Glomerular visceral epithelial cell (primary cell): ENCODE data around the gene OR2W1.

ENCODE experiments used
- DNase-seq: peaks from one replicate; pipeline ENCODE4 v3.0.0-alpha.2; 2016; ENCODE audit errors: extremely low spot score

OR2W1 gene

GRCh38 chr6:28996844-28997510 is 48.0 kb downstream of the OR2W1 start:
- no peak for DNase-seq

DNA sequence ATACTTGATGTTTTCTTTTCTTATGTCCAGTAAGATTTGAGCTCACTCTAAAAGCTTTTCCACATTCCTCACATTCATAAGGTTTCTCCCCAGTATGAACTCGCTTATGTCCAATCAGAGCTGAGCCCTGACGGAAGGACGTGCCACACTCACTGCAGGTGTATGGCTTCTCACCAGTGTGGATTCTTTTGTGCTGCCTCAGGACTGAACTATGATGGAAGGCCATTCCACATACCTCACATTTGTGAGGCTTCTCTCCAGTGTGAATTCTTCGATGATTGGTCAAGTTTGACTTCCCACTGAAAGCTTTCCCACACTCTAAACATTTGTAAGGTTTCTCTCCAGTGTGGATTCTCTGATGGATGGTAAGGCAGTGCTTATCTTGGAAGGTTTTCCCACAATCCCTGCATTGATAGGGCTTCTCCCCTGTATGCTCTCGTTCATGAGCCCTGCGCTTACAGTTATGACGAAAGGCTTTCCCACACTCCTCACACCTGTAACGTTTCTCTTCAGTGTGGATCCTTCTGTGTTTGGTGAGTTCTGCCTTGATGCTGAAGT is 49.8 kb downstream of the OR2W1 start:
- DNase-seq: no peak
